OCI-LY1 (cell line): ENCODE results near the gene ENOSF1.

Experiments
- H2AFZ ChIP-seq: fragments of 200-600 bp; sonication (generic), shearing (Covaris generic); 2 replicates; pipeline ENCODE4 v1.6.0; 2014; ENCODE audit warnings: antibody characterized with exemption, mild to moderate bottlenecking, low read length
- H3F3A ChIP-seq: fragments of 200-600 bp; sonication (generic), shearing (Covaris generic); 2 replicates; pipeline ENCODE4 v1.6.0; 2014; ENCODE audit warnings: mild to moderate bottlenecking, antibody characterized with exemption, low read length, moderate library complexity; ENCODE audit not compliant: insufficient read depth
- H3K27ac ChIP-seq: fragments of 200-600 bp; sonication (generic); 2 replicates; pipeline ENCODE4 v1.5.1; 2014; ENCODE audit warnings: low read length, mixed run types, mild to moderate bottlenecking, low read depth; ENCODE audit not compliant: poor library complexity, severe bottlenecking
- H3K27me3 ChIP-seq: fragments of 200-600 bp; sonication (generic); 2 replicates; pipeline ENCODE4 v1.6.0; 2014; ENCODE audit warnings: antibody characterized with exemption, mild to moderate bottlenecking, low read length, moderate library complexity; ENCODE audit not compliant: insufficient read depth
- H3K36me3 ChIP-seq: fragments of 200-600 bp; sonication (generic); 2 replicates; pipeline ENCODE4 v1.6.1; 2014; ENCODE audit warnings: mild to moderate bottlenecking, antibody characterized with exemption, low read length, moderate library complexity, mixed read lengths; ENCODE audit not compliant: insufficient read depth
- H3K4me1 ChIP-seq: fragments of 200-600 bp; sonication (generic); 2 replicates; pipeline ENCODE4 v1.5.1; 2014; ENCODE audit warnings: mild to moderate bottlenecking, low read length, moderate library complexity; ENCODE audit not compliant: insufficient read depth, severe bottlenecking
- H3K4me2 ChIP-seq: fragments of 200-600 bp; sonication (generic), shearing (Covaris generic); 2 replicates; pipeline ENCODE4 v1.6.1; 2014; ENCODE audit warnings: low read length
- H3K4me3 ChIP-seq: fragments of 200-600 bp; sonication (generic); 2 replicates; pipeline ENCODE4 v1.5.1; 2014; ENCODE audit warnings: low read length, low read depth, mild to moderate bottlenecking, mixed read lengths; ENCODE audit not compliant: poor library complexity, severe bottlenecking
- H3K79me2 ChIP-seq: fragments of 200-600 bp; shearing (Covaris generic); 2 replicates; pipeline ENCODE4 v1.6.1; 2016; ENCODE audit warnings: mixed run types, low read length, mixed read lengths; ENCODE audit not compliant: insufficient read depth
- H3K9ac ChIP-seq: fragments of 200-600 bp; sonication (generic), shearing (Covaris generic); 2 replicates; pipeline ENCODE4 v1.6.1; 2014; ENCODE audit warnings: mild to moderate bottlenecking, low read length, mixed read lengths
- H3K9me2 ChIP-seq: fragments of 200-600 bp; sonication (generic), shearing (Covaris generic); 2 replicates; pipeline ENCODE4 v1.6.1; 2014; ENCODE audit warnings: low read depth, mild to moderate bottlenecking, low read length, mixed read lengths
- H3K9me3 ChIP-seq: fragments of 200-600 bp; shearing (Covaris generic); 2 replicates; pipeline ENCODE4 v1.6.1; 2014; ENCODE audit warnings: low read length, mixed read lengths
- H4K20me1 ChIP-seq: fragments of 200-600 bp; sonication (generic), shearing (Covaris generic); 2 replicates; pipeline ENCODE4 v1.6.0; 2016; ENCODE audit warnings: mild to moderate bottlenecking, low read length; ENCODE audit not compliant: insufficient read depth
- CTCF ChIP-seq: fragments of 200-600 bp; sonication (generic), shearing (Covaris generic); IDR thresholded peaks from 2 replicates; pipeline ENCODE4 v1.5.1; 2017; ENCODE audit warnings: mild to moderate bottlenecking, antibody characterized with exemption, low read length, moderate library complexity, mixed read lengths
- EZH2 ChIP-seq: fragments of 200-600 bp; sonication (generic), shearing (Covaris generic); IDR thresholded peaks from 2 replicates; pipeline ENCODE4 v1.8.0; 2017; ENCODE audit warnings: borderline replicate concordance, mixed run types, mild to moderate bottlenecking, antibody characterized with exemption, low read length, moderate library complexity, mixed read lengths

ENOSF1 gene

GRCh38 chr18:666628-667027, 45.8 kb downstream of the ENOSF1 start:
- H3K27me3 ChIP-seq = no peaks in the 10 kb centered on the region
- H3K36me3 ChIP-seq = peaks cover 39% of the 10 kb centered on the region
- no peaks in the 10 kb centered on the region for H3K9me3 ChIP-seq
- no peaks in the 10 kb centered on the region for H3K4me1 ChIP-seq
- no peaks in the 10 kb centered on the region for H3F3A ChIP-seq
- TF ChIP-seq EZH2 = no peak
- no peak for TF ChIP-seq CTCF
- no peaks in the 10 kb centered on the region for H4K20me1 ChIP-seq
- no peak overlapping the region for H3K4me2 ChIP-seq
- no peaks in the 10 kb centered on the region for H3K79me2 ChIP-seq
- no peak overlapping the region for H3K9ac ChIP-seq
- H3K27ac ChIP-seq = no peak overlapping the region
- no peaks in the 10 kb centered on the region for H3K9me2 ChIP-seq
- H2AFZ ChIP-seq = no peak overlapping the region
- no peak overlapping the region for H3K4me3 ChIP-seq

GRCh38 chr18:666177-666576, 46.3 kb downstream of the ENOSF1 start:
- Histone ChIP-seq H3K36me3 (peaks cover 40% of the 10 kb centered on the region), H2AFZ (no peak overlapping the region), H3K27me3 (no peaks in the 10 kb centered on the region), H3K4me2 (no peak overlapping the region), H3F3A (no peaks in the 10 kb centered on the region), H3K9me2 (no peaks in the 10 kb centered on the region), H3K27ac (no peak overlapping the region), H3K4me1 (no peaks in the 10 kb centered on the region), H3K9me3 (no peaks in the 10 kb centered on the region), H3K9ac (no peak overlapping the region), H3K4me3 (no peak overlapping the region), H3K79me2 (no peaks in the 10 kb centered on the region), H4K20me1 (no peaks in the 10 kb centered on the region)
- TF ChIP-seq CTCF = no peak
- TF ChIP-seq EZH2 = no peak

GRCh38 chr18:662197-662596, 50.2 kb downstream of the ENOSF1 start:
- no peaks in the 10 kb centered on the region for H4K20me1 ChIP-seq
- H3K9me3 ChIP-seq = no peaks in the 10 kb centered on the region
- no peaks in the 10 kb centered on the region for H3K27me3 ChIP-seq
- no peak overlapping the region for H3K4me2 ChIP-seq
- no peak overlapping the region for H3K9ac ChIP-seq
- no peaks in the 10 kb centered on the region for H3F3A ChIP-seq
- TF ChIP-seq EZH2 (no peak), CTCF (no peak)
- no peaks in the 10 kb centered on the region for H3K9me2 ChIP-seq
- no peak overlapping the region for H3K4me3 ChIP-seq
- H3K79me2 ChIP-seq = peaks cover 6% of the 10 kb centered on the region; the same call in 1 of the 2 replicates
- no peak overlapping the region for H3K27ac ChIP-seq
- no peak overlapping the region for H2AFZ ChIP-seq
- H3K4me1 ChIP-seq = peaks cover 9% of the 10 kb centered on the region
- H3K36me3 ChIP-seq = peaks cover 39% of the 10 kb centered on the region
